ENCODE data around the gene SNHG17.

DNA sequence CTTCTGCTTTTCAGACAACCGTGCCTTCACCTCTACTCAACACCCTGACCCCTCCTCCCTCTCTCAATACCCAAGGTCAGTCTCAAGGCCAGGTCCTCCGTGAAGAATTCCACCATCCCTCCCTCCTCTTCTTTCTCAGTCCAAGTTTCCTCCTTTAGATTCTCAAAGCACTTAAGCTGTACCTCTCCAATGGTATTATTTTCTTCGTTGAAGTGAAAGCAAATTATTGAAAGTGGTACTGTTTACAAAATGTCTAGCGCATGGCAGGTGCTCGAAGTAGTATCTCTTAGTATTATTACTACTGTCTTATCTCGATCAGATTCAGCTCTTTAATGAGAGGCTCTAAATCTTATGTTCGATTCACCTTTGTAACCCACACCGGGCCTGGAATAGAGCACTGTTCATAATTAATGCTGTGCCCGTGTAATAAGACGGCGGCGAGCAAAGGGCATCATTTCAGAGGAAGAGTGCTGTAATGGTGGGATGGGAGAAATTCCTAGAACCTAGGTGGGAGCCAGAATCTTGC is 36.9 kb upstream of the SNHG17 start:
- no peak for TF ChIP-seq POLR2A (IDR thresholded peaks at IDR 0.05)
- TF ChIP-seq, protein P1, sequence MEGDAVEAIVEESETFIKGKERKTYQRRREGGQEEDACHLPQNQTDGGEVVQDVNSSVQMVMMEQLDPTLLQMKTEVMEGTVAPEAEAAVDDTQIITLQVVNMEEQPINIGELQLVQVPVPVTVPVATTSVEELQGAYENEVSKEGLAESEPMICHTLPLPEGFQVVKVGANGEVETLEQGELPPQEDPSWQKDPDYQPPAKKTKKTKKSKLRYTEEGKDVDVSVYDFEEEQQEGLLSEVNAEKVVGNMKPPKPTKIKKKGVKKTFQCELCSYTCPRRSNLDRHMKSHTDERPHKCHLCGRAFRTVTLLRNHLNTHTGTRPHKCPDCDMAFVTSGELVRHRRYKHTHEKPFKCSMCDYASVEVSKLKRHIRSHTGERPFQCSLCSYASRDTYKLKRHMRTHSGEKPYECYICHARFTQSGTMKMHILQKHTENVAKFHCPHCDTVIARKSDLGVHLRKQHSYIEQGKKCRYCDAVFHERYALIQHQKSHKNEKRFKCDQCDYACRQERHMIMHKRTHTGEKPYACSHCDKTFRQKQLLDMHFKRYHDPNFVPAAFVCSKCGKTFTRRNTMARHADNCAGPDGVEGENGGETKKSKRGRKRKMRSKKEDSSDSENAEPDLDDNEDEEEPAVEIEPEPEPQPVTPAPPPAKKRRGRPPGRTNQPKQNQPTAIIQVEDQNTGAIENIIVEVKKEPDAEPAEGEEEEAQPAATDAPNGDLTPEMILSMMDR (IDR thresholded peaks at IDR 0.05): no peak
